Immature natural killer cell (primary cell): Measurements from ENCODE around the gene RNF227. TPM values are rescaled to one million over a fixed set of nuclear protein-coding genes. Genes with fewer than 3 reads are reported as not detected.

Experiments
- DNase-seq, 3 donors: peaks; one replicate each; pipeline ENCODE4 v3.0.0; 2022; ENCODE audit warnings: mixed read lengths in 1 of 3
- H3K27ac Mint-ChIP-seq, 6 donors: one replicate each; pipeline ENCODE4 v1.8.0; 2020; ENCODE audit warnings: mixed read lengths in 6 of 6, mild to moderate bottlenecking in 5 of 6, inconsistent platforms in 4 of 6, moderate library complexity in 3 of 6
- H3K27me3 Mint-ChIP-seq, 3 donors: one replicate each; pipeline ENCODE4 v1.8.0; 2020 to 2021; ENCODE audit warnings: low read depth in 3 of 3, mild to moderate bottlenecking in 3 of 3, mixed read lengths in 3 of 3, moderate library complexity in 3 of 3, inconsistent platforms in 1 of 3
- H3K36me3 Mint-ChIP-seq, 3 donors: one replicate each; pipeline ENCODE4 v1.8.0; 2020; ENCODE audit warnings: mixed read lengths in 3 of 3, inconsistent platforms in 2 of 3, mild to moderate bottlenecking in 2 of 3
- H3K4me1 Mint-ChIP-seq, 2 donors: one replicate each; pipeline ENCODE4 v1.8.0; 2020; ENCODE audit warnings: inconsistent platforms in 2 of 2, mild to moderate bottlenecking in 2 of 2, mixed read lengths in 2 of 2, moderate library complexity in 1 of 2
- H3K4me3 Mint-ChIP-seq, 5 donors: one replicate each; pipeline ENCODE4 v1.8.0; 2020; ENCODE audit warnings: mild to moderate bottlenecking in 5 of 5, mixed read lengths in 5 of 5, inconsistent platforms in 3 of 5, moderate library complexity in 3 of 5
- H3K9me3 Mint-ChIP-seq, 6 donors: one replicate each; pipeline ENCODE4 v1.8.0; 2020; ENCODE audit warnings: mild to moderate bottlenecking in 6 of 6, mixed read lengths in 6 of 6, inconsistent platforms in 4 of 6, moderate library complexity in 3 of 6
- polyA plus RNA-seq, 3 donors: library from polyadenylated mRNA; unstranded; fragments of 300-500 nt; fragmentation: Illumina TruSeq; gene quantifications; one replicate each; pipeline ENCODE4 v1.2.3, GENCODE V29; 2021

The RNF227 gene
- polyA plus RNA-seq, 3 donors from 2014 or later = 1.9 to 3.3 (median 2.7) TPM

GRCh38 chr17:7922269-7922844, 6.3 kb upstream of the RNF227 start:
- no peaks in the 10 kb centered on the region for H3K36me3 Mint-ChIP-seq
- no peaks in the 10 kb centered on the region for H3K9me3 Mint-ChIP-seq
- peaks cover 0 to 6% (median 0%) of the 10 kb centered on the region in 3 donors for H3K27me3 Mint-ChIP-seq
- H3K4me3 Mint-ChIP-seq = peak overlapping the region; percentile 80 to 90 (median 87)
- DNase-seq = no peak
- H3K4me1 Mint-ChIP-seq = peaks cover 19 to 22% of the 10 kb centered on the region in 2 donors
- peak overlapping the region; percentile 86 to 94 (median 88) for H3K27ac Mint-ChIP-seq

- no peaks in the 10 kb centered on the region for H3K36me3 Mint-ChIP-seq
- H3K4me1 Mint-ChIP-seq = peaks cover 28 to 37% of the 10 kb centered on the region in 2 donors
- peaks cover 2 to 13% (median 4%) of the 10 kb centered on the region in 3 donors for H3K27me3 Mint-ChIP-seq
- H3K27ac Mint-ChIP-seq = peak overlapping the region; percentile 33 to 84 (median 73)
- H3K9me3 Mint-ChIP-seq = no peaks in the 10 kb centered on the region
- peak overlapping the region; percentile 77 to 87 (median 79) for H3K4me3 Mint-ChIP-seq
- DNase-seq = no peak
Observed at GRCh38 chr17:7916808-7917207, 719 bp upstream of the RNF227 start.

- no peak for DNase-seq
- peaks cover 25 to 33% of the 10 kb centered on the region in 2 donors for H3K4me1 Mint-ChIP-seq
- H3K27ac Mint-ChIP-seq = peak overlapping the region in 5 of 6 donors; percentile 68 to 84 (median 73)
- H3K27me3 Mint-ChIP-seq = peaks cover 2 to 13% (median 4%) of the 10 kb centered on the region in 3 donors
- H3K9me3 Mint-ChIP-seq = no peaks in the 10 kb centered on the region
- H3K36me3 Mint-ChIP-seq = no peaks in the 10 kb centered on the region
- H3K4me3 Mint-ChIP-seq = peak overlapping the region; percentile 77 to 87 (median 79)
Observed at GRCh38 chr17:7916385-7916682, 245 bp upstream of the RNF227 start.

- no peaks in the 10 kb centered on the region for H3K9me3 Mint-ChIP-seq
- no peak for DNase-seq
- peak overlapping the region; percentile 78 to 95 (median 86) for H3K27ac Mint-ChIP-seq
- H3K36me3 Mint-ChIP-seq = peaks cover 8 to 9% (median 8%) of the 10 kb centered on the region in 3 donors
- peaks cover 2 to 12% (median 4%) of the 10 kb centered on the region in 3 donors for H3K27me3 Mint-ChIP-seq
- peaks cover 25 to 32% of the 10 kb centered on the region in 2 donors for H3K4me1 Mint-ChIP-seq
- peak overlapping the region; percentile 80 to 91 (median 86) for H3K4me3 Mint-ChIP-seq
Observed at GRCh38 chr17:7915179-7915610, 894 bp downstream of the RNF227 start.

GRCh38 chr17:7912927-7913524, 3.1 kb downstream of the RNF227 start:
- Mint-ChIP-seq H3K27me3 (peaks cover 2 to 14% (median 4%) of the 10 kb centered on the region in 3 donors), H3K4me1 (peaks cover 25 to 32% of the 10 kb centered on the region in 2 donors), H3K36me3 (peaks cover 11 to 23% (median 19%) of the 10 kb centered on the region in 3 donors), H3K9me3 (no peaks in the 10 kb centered on the region), H3K4me3 (peak overlapping the region in 2 of 5 donors; percentile 18 to 25), H3K27ac (peak overlapping the region; percentile 12 to 84 (median 72))
- DNase-seq = peak; percentile 62 to 68 (median 67)

- no peaks in the 10 kb centered on the region for H3K9me3 Mint-ChIP-seq
- H3K36me3 Mint-ChIP-seq = peaks cover 11 to 36% (median 21%) of the 10 kb centered on the region in 3 donors
- no peak overlapping the region for H3K27ac Mint-ChIP-seq
- no peak overlapping the region for H3K4me3 Mint-ChIP-seq
- peaks cover 2 to 7% (median 4%) of the 10 kb centered on the region in 3 donors for H3K27me3 Mint-ChIP-seq
- DNase-seq = no peak
- peaks cover 17 to 21% of the 10 kb centered on the region in 2 donors for H3K4me1 Mint-ChIP-seq
Observed at GRCh38 chr17:7911116-7911515, 5.0 kb downstream of the RNF227 start.

- H3K4me3 Mint-ChIP-seq = no peak overlapping the region
- no peak for DNase-seq
- H3K27me3 Mint-ChIP-seq = peaks cover 2 to 6% (median 4%) of the 10 kb centered on the region in 3 donors
- H3K36me3 Mint-ChIP-seq = peaks cover 11 to 36% (median 21%) of the 10 kb centered on the region in 3 donors
- no peaks in the 10 kb centered on the region for H3K9me3 Mint-ChIP-seq
- peak overlapping the region in 1 of 6 donors; percentile 30 for H3K27ac Mint-ChIP-seq
- peaks cover 17 to 21% of the 10 kb centered on the region in 2 donors for H3K4me1 Mint-ChIP-seq
Observed at GRCh38 chr17:7910711-7911110, 5.4 kb downstream of the RNF227 start.

GRCh38 chr17:7910281-7910680, 5.8 kb downstream of the RNF227 start:
- Mint-ChIP-seq H3K36me3 (peaks cover 11 to 38% (median 24%) of the 10 kb centered on the region in 3 donors), H3K9me3 (no peaks in the 10 kb centered on the region), H3K27ac (peak overlapping the region in 3 of 6 donors; percentile 30 to 68 (median 32)), H3K4me3 (no peak overlapping the region), H3K27me3 (peaks cover 0 to 4% (median 2%) of the 10 kb centered on the region in 3 donors), H3K4me1 (peaks cover 12 to 17% of the 10 kb centered on the region in 2 donors)
- DNase-seq = no peak

- H3K36me3 Mint-ChIP-seq = peaks cover 19 to 49% (median 34%) of the 10 kb centered on the region in 3 donors
- peaks cover 0 to 2% (median 0%) of the 10 kb centered on the region in 3 donors for H3K27me3 Mint-ChIP-seq
- peaks cover 6 to 10% of the 10 kb centered on the region in 2 donors for H3K4me1 Mint-ChIP-seq
- H3K9me3 Mint-ChIP-seq = no peaks in the 10 kb centered on the region
- H3K4me3 Mint-ChIP-seq = no peak overlapping the region
- no peak overlapping the region for H3K27ac Mint-ChIP-seq
- DNase-seq = no peak
Observed at GRCh38 chr17:7909089-7909488, 7.0 kb downstream of the RNF227 start.

GRCh38 chr17:7903154-7904103, 12.7 kb downstream of the RNF227 start:
- no peak for DNase-seq
- H3K4me1 Mint-ChIP-seq = no peaks in the 10 kb centered on the region
- H3K27me3 Mint-ChIP-seq = peaks cover 0 to 2% (median 2%) of the 10 kb centered on the region in 3 donors
- H3K9me3 Mint-ChIP-seq = peaks cover 0 to 2% (median 0%) of the 10 kb centered on the region in 6 donors
- H3K36me3 Mint-ChIP-seq = peaks cover 37 to 80% (median 41%) of the 10 kb centered on the region in 3 donors
- H3K27ac Mint-ChIP-seq = peak overlapping the region in 1 of 6 donors; percentile 31
- H3K4me3 Mint-ChIP-seq = no peak overlapping the region

GRCh38 chr17:7897773-7898172, 18.3 kb downstream of the RNF227 start:
- Mint-ChIP-seq H3K27ac (peak overlapping the region in 5 of 6 donors; percentile 22 to 68 (median 40)), H3K27me3 (no peaks in the 10 kb centered on the region), H3K4me1 (peaks cover 5 to 6% of the 10 kb centered on the region in 2 donors), H3K9me3 (no peaks in the 10 kb centered on the region), H3K4me3 (no peak overlapping the region), H3K36me3 (peaks cover 40 to 77% (median 48%) of the 10 kb centered on the region in 3 donors)
- DNase-seq = peak; percentile 27 to 36 (median 28)

- Mint-ChIP-seq H3K9me3 (no peaks in the 10 kb centered on the region), H3K4me3 (no peak overlapping the region), H3K27ac (peak overlapping the region in 1 of 6 donors; percentile 68), H3K27me3 (no peaks in the 10 kb centered on the region), H3K36me3 (peaks cover 40 to 74% (median 44%) of the 10 kb centered on the region in 3 donors), H3K4me1 (peaks cover 5 to 6% of the 10 kb centered on the region in 2 donors)
- DNase-seq = no peak
Observed at GRCh38 chr17:7897090-7897489, 19.0 kb downstream of the RNF227 start.

GRCh38 chr17:7894866-7895265, 21.2 kb downstream of the RNF227 start:
- H3K27ac Mint-ChIP-seq = peak overlapping the region in 1 of 6 donors; percentile 29
- no peak for DNase-seq
- peaks cover 34 to 65% (median 35%) of the 10 kb centered on the region in 3 donors for H3K36me3 Mint-ChIP-seq
- H3K4me1 Mint-ChIP-seq = peaks cover 6 to 8% of the 10 kb centered on the region in 2 donors
- H3K4me3 Mint-ChIP-seq = no peak overlapping the region
- no peaks in the 10 kb centered on the region for H3K9me3 Mint-ChIP-seq
- no peaks in the 10 kb centered on the region for H3K27me3 Mint-ChIP-seq
